Fibroblast of skin of right biceps (primary cell): ENCODE results near the gene PDE12.
A peak's percentile ranks its signal among the peaks of the same experiment; 100 is the strongest.
"Not testable (repeated sequence)": the region's sequence is repeated elsewhere in the genome, so short reads cannot be mapped to it uniquely, and the experiment has no call there.

ENCODE experiments used
- DNase-seq: peaks from one replicate; pipeline ENCODE4 v3.0.0-alpha.2; 2013

Gene PDE12

GRCh38 chr3:57587905-57588304, 31.8 kb downstream of the PDE12 start:
- DNase-seq = no peak

- no peak for DNase-seq
These were observed 36.2 kb downstream of the PDE12 start for GRCh38 chr3:57592306-57592705.

GRCh38 chr3:57594144-57594543, 38.1 kb downstream of the PDE12 start:
- no peak for DNase-seq

GRCh38 chr3:57594576-57594975, 38.5 kb downstream of the PDE12 start:
- no peak for DNase-seq

- DNase-seq = peak; percentile 94
These were observed 40.5 kb downstream of the PDE12 start for GRCh38 chr3:57596495-57597126.

- DNase-seq = peak; percentile 100
These were observed 41.3 kb downstream of the PDE12 start, which contains the start of gene ARF4 for GRCh38 chr3:57597127-57597923. Gene ARF4 (minus strand): TSS chr3:57597344. CDS start chr3:57597140, 204 bp downstream.

GRCh38 chr3:57598765-57599360, 42.8 kb downstream of the PDE12 start:
- DNase-seq = no peak

- DNase-seq = no peak
These were observed 44.1 kb downstream of the PDE12 start for GRCh38 chr3:57600195-57600594.

GRCh38 chr3:57604971-57605370, 48.9 kb downstream of the PDE12 start:
- DNase-seq = no peak

GRCh38 chr3:57605683-57606082, 49.6 kb downstream of the PDE12 start:
- no peak for DNase-seq

GRCh38 chr3:57611870-57612269, 55.8 kb downstream of the PDE12 start:
- DNase-seq = not testable (repeated sequence)

GRCh38 chr3:57616233-57616632, 60.2 kb downstream of the PDE12 start:
- DNase-seq = no peak
